Right cardiac atrium (tissue), 5 donors: Measurements from ENCODE around the gene CAPS. TPM values are rescaled to one million over a fixed set of nuclear protein-coding genes. Genes with fewer than 3 reads are reported as not detected.

Source experiments
- ATAC-seq, 2 donors: fragments of 200-7000 bp; cut with Tn5 transposase; one replicate each; pipeline versions ENCODE4 v1.8.0 to v1.9.1; 2020; ENCODE audit warnings: moderate library complexity in 2 of 2, mild to moderate bottlenecking in 1 of 2
- DNase-seq, 3 donors: peaks; one replicate each; pipeline ENCODE4 v3.0.0-alpha.2; 2020
- H3K27ac ChIP-seq: one replicate; pipeline ENCODE4 v1.5.1; 2013; ENCODE audit warnings: mild to moderate bottlenecking, low read length, control low read depth, moderate library complexity
- H3K27me3 ChIP-seq: one replicate; pipeline ENCODE4 v1.6.1; 2013; ENCODE audit not compliant: control insufficient read depth, insufficient read depth
- H3K4me1 ChIP-seq: one replicate; pipeline ENCODE4 v1.6.1; 2013; ENCODE audit warnings: low read length; ENCODE audit not compliant: control insufficient read depth, insufficient read depth
- H3K4me3 ChIP-seq: one replicate; pipeline ENCODE4 v1.5.1; 2013; ENCODE audit warnings: low read length, control low read depth
- H3K9me3 ChIP-seq: one replicate; pipeline ENCODE4 v1.6.1; 2013; ENCODE audit warnings: low read length; ENCODE audit not compliant: control insufficient read depth
- WGBS: extraction: QIAGEN DNeasy Blood & Tissue Kit; methylation state at CpG from one replicate; pipeline ENCODE4 v1.1.7; 2013; 5-methylcytosine and 5-hydroxymethylcytosine counted together
- intact Hi-C, 4 donors: fragments of 100-400 bp; cut with DNase I; formaldehyde crosslinking; loops; one replicate each; pipeline versions ENCODE4 v1.11.0 to v1.14.0; 2022 to 2023
- polyA plus RNA-seq: library from polyadenylated mRNA; stranded (reverse); fragments of 200-250 nt; gene quantifications from one replicate; pipeline ENCODE4 v1.2.3, GENCODE V29; 2013
- total RNA-seq, 4 donors: library from RNA; stranded (reverse); fragmentation: NEBNext Ultra II Directional; extraction: Animal tissue kit (Norgen Biotek cat#: 25700); gene quantifications; one replicate each; pipeline ENCODE4 v1.2.1, GENCODE V29; 2021
- donor health status: healthy with polysubstance abuse.
- donor health status: DM: no; HTN: yes; CAD: no.
- donor health status: DM: no; HTN: no; CAD: no.
- donor health status: DM: no; HTN: yes; CAD: no; lungs with severe emphysema.
- donor health status: DM: yes; HTN: yes; CAD: no.

Gene CAPS
- total and polyA plus RNA-seq, 5 donors = 7.1 to 14.2 (median 9.7) TPM

DNA sequence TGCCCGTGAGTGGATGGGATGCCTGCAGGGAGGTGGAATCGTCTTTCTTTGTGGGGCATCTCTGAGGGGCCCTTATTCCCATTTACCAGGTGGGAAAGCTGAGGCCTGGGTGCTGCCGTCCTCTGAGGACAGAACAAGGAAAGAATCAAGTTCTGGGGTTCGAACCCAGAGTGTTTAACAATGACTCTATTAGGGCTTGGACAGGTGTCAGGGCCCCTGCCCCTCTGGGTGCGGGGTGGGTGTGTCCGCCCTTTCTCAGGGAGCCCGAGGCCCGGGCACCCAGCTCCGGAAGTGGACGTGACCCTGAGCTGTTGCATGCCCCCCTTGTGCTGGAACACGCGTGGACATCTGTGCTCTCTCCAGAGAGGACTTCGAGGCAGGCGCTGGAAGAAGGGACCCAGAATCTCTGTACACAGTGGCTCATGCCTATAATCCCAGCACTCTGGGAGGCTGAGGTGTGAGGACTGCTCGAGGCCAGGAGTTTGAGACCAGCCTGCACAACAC lies 21.2 kb upstream of the CAPS start:
- H3K27ac ChIP-seq = peak overlapping the region; percentile 88
- H3K4me1 ChIP-seq = peaks cover 6% of the 10 kb centered on the region
- no peak for ATAC-seq
- 57% methylated on average over 15 of the region's 15 CpGs for WGBS
- H3K4me3 ChIP-seq = no peak overlapping the region
- intact Hi-C loops = loop anchor here (2.0 to 10.0 kb wide), 4 partner anchors 86 to 91 kb away; partner anchors contain the start of gene NRTN (in 3 of the 4)
- peak in 2 of 3 donors; percentile 55 to 67 for DNase-seq
- no peaks in the 10 kb centered on the region for H3K9me3 ChIP-seq
- H3K27me3 ChIP-seq = no peaks in the 10 kb centered on the region

DNA sequence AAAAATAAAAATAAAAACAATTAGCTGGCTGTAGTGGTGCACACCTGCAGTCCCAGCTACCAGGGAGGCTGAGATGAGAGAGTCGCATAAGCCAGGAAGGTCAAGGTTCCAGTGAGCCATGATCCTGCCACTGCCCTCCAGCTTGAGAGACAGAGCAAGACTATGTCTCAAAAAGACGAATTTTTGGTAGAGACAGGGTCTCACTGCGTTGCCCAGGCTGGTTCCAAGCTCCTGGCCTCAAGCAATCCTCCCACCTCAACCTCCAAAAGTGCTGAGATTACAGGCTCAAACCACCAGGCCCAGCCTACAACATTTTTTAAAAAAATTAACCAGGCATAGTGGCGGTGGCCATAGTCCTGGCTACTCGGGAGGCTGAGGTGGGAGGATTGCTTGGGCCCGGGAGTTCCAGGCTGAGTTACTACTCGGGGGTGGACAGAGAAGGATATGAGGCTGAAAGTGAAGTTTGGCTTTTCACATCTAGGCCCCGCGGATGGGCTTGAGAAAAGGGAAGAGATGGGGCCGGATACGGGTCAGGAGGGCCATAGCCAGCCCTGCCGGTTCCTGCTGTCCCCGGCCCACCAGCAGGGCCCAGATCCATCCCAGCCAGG lies 20.7 kb upstream of the CAPS start:
- Histone ChIP-seq H3K27me3 (no peaks in the 10 kb centered on the region), H3K9me3 (no peaks in the 10 kb centered on the region), H3K4me3 (no peak overlapping the region), H3K4me1 (peaks cover 6% of the 10 kb centered on the region), H3K27ac (peak overlapping the region; percentile 88)
- DNase-seq (peak in 1 of 3 donors; percentile 50), ATAC-seq (peak in 1 of 2 donors; percentile 7)
- WGBS = 55% methylated on average over 13 of the region's 13 CpGs
- intact Hi-C loops = loop anchor here (2.0 to 10.0 kb wide), 4 partner anchors 86 to 91 kb away; partner anchors contain the start of gene NRTN (in 3 of the 4)

DNA sequence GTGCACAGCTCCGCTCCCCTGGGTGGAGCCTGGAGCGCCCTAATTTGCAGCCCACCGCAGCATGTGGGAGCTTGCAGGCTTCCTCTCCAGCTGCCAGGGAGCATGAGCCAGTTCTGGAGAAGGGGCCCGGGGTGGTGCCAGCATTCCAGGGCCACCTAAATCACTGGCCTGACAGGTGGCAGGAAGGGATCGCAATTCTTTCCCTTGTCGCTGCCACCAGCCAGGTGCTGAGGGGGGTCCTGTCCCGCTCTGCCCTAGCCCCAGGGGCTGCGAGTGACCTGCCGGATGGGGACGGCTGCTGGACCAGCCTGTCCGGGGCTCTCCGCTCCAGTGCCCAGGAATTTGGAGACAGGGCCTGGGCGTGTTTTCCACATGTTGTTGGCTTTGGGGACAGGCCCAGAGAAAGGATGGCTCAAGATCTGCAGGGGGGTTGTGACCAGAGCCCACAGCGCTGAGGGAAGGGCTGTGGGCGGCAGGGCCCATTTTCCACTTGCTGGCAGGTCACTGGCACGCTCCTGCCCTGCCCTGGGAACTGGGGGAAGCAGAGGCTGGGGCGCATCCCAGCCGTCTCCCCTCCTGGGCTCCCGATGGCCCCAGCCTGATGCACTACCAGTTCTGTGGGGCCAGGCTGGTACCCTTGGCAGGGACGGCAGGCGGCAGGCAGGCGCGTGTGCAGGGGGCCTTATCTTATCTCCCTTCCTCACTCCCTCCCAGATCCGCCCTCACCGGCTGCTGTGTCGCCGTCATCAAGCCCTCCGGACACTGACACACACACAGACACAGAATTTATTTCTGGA lies 19.9 kb upstream of the CAPS start:
- Histone ChIP-seq H3K9me3 (no peaks in the 10 kb centered on the region), H3K27ac (peak overlapping the region; percentile 88), H3K27me3 (no peaks in the 10 kb centered on the region), H3K4me3 (no peak overlapping the region), H3K4me1 (peaks cover 6% of the 10 kb centered on the region)
- intact Hi-C loops = loop anchor here (2.0 to 10.0 kb wide), 4 partner anchors 87 to 92 kb away; partner anchors contain the start of gene NRTN (in 3 of the 4)
- ATAC-seq (peak; percentile 78 to 80), DNase-seq (peak; percentile 77 to 89 (median 87))
- 40% methylated on average over 28 of the region's 28 CpGs for WGBS

DNA sequence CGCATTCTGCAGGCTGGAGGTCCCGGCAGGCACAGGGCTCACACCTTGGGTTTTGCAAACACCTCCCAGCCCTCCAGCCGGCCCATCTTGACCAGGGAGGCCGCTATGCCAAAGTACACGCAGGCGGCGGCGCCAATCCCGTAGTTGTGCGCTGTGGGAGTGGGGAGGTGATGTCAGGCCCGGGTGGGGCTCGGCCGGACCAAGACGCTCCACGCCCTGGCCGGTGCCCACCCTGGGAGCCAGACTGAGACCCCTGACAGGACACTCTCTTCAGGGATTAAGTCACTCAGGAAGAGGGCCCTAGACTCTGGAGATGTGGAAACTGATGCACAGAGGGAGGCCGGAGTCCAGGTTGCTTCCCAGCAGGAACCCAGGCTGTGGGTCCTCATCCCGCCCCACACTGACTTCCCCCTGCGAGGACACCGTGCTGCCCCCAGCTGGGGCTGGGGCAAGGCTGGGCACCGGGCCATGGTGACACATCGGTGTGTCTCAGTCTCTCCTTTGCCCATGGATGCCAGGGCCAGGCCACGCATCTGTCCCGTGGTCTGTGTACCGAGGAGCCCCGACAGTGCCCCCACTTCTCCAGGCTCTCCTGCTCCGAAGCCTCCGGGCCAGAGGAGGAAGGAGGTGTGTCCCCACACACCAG lies 19.2 kb upstream of the CAPS start:
- intact Hi-C loops = loop anchor here in 3 of 4 donors (5.0 to 10.0 kb wide), 4 partner anchors 77 to 93 kb away; partner anchors contain the start of gene NRTN (in 2 of the 3)
- Histone ChIP-seq H3K9me3 (no peaks in the 10 kb centered on the region), H3K4me1 (peaks cover 6% of the 10 kb centered on the region), H3K27ac (peak overlapping the region; percentile 72), H3K4me3 (no peak overlapping the region), H3K27me3 (no peaks in the 10 kb centered on the region)
- DNase-seq = peak in 2 of 3 donors; percentile 69 to 75
- ATAC-seq = peak; percentile 1 to 17
- WGBS = 55% methylated on average over 28 of the region's 28 CpGs

DNA sequence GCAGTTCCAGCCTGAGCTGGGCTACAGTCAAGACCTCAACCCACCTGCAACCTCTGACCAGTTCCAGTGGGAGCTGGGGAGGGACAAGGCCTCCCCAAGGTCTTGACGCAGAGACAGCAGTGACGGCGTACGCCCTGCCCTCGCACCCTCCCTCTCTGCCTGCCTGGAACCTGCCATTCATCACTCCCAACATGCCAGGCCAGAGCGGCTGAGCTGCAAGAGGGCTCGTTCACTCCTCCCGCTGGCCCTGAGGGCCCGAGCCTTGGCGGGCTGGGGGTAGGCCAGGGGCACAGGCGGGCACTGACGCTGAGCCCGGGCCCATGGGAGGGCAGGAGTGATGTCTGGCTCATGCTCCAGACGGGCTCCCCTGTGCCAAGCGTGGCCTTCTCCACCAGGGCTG lies 18.6 kb upstream of the CAPS start:
- H3K4me3 ChIP-seq = no peak overlapping the region
- peak overlapping the region; percentile 72 for H3K27ac ChIP-seq
- DNase-seq (peak in 2 of 3 donors; percentile 61 to 63), ATAC-seq (peak; percentile 7 to 19)
- intact Hi-C loops = loop anchor here in 2 of 4 donors (5.0 to 10.0 kb wide), 2 partner anchors 77 to 91 kb away; partner anchors contain the start of gene NRTN (in 1 of the 2)
- no peaks in the 10 kb centered on the region for H3K27me3 ChIP-seq
- peaks cover 6% of the 10 kb centered on the region for H3K4me1 ChIP-seq
- 62% methylated on average over 15 of the region's 15 CpGs for WGBS
- H3K9me3 ChIP-seq = no peaks in the 10 kb centered on the region

DNA sequence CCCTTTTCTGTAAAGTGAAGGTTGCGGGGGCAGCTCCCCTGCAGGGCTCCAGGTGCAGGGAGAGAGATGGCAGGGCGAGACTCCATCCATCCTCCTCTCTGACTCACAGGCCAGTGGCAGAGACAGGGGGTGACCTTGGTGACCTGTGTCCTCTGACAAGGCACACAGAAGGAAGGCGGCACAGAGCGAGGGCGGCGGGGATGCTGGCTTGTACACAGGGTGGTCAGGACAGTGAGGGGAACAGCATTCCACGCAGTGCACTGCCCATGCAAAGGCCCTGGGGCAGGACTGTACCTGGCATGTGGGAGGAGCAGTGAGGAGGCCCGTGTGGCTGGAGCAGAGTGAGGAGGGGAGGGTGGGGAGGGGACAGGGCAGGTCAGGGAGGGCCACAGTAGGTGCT lies 18.2 kb upstream of the CAPS start:
- intact Hi-C loops = loop anchor here in 2 of 4 donors (5.0 to 10.0 kb wide), 2 partner anchors 76 to 91 kb away; partner anchors contain the start of gene NRTN (in 1 of the 2)
- Histone ChIP-seq H3K27me3 (no peaks in the 10 kb centered on the region), H3K9me3 (no peaks in the 10 kb centered on the region), H3K4me1 (peaks cover 6% of the 10 kb centered on the region), H3K27ac (peak overlapping the region; percentile 72), H3K4me3 (no peak overlapping the region)
- ATAC-seq (no peak), DNase-seq (peak in 1 of 3 donors; percentile 63)
- 87% methylated on average over 8 of the region's 8 CpGs for WGBS

DNA sequence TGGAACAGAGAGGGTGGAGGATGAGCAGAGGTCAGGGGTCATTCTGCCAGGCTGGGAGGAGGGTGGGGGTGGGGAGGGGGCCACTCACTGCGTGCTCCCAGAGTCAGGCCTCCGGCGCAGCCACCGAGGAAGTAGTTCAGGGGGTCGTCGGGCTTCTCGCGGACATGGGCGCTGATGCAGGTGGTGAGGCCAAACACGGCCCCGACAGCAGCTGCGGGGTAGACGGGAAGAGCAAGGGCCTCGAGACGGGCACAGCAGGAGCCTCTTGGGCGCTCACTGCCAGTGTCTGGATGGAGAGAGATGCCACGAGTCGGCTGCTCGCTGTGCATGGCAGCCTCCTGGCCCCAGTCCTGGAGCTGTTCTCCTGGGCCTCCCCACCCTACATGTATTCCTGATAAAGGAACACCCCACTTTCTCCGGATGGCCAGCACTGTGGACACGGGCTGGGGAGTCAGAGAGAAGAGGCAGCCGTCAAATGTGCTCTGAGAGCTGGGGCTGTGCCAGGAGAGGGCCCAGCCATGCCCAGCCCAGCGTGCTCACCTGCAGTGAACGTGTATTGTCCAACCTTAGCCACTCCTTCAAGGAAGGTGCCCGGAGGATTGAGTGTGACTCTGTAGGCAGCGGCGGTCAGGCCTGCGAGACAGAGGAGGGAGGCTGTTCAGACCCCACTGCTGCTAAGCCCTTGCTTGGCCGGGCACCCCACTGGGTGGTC lies 17.5 kb upstream of the CAPS start:
- DNase-seq = peak in 1 of 3 donors; percentile 33
- peaks cover 6% of the 10 kb centered on the region for H3K4me1 ChIP-seq
- ATAC-seq = no peak
- WGBS = 87% methylated on average over 29 of the region's 29 CpGs
- H3K4me3 ChIP-seq = no peak overlapping the region
- H3K27me3 ChIP-seq = no peaks in the 10 kb centered on the region
- intact Hi-C loops = loop anchor here in 2 of 4 donors (5.0 to 10.0 kb wide), 2 partner anchors 76 to 92 kb away; partner anchors contain the start of gene NRTN (in 1 of the 2)
- no peaks in the 10 kb centered on the region for H3K9me3 ChIP-seq
- no peak overlapping the region for H3K27ac ChIP-seq

DNA sequence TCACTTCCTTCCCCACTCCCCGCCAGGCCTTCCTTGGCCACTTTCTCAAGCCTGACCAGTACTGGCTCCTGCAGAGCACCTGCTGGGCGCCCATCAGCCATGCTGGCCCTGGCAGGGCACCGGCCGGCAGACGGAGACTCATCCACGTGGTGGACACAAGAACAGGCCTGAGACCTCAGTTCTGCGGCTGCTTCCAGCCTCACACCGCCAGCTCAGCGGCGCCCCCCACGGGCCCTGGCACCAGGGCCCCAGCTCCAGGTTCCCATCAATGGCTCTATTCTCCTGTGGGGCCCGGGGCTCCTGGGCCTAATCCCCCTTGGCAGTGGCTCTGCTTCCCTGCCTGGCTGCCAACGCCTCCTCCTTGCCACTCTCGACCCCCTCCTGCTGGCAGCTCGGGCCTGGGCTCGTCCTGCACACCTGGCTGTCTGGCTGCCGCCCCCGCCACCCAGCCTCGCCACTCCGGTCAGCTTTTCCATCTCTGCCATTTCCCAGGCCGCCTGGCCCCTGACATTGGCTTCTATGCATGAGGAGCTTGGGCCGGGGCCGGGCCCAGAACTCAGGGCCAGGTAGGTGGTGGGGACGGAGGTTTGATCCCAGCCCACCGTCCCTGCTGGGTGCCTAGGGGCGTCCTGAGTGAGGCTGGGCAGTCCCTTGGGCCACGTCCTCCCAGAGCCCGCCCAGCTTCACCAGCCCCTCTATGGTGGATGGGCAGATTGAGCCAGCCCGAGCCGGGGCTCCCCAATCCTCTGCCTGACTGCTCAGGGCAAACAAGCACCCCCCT lies 16.7 kb upstream of the CAPS start:
- H3K4me1 ChIP-seq = peaks cover under 1% of the 10 kb centered on the region
- WGBS = 85% methylated on average over 30 of the region's 30 CpGs

DNA sequence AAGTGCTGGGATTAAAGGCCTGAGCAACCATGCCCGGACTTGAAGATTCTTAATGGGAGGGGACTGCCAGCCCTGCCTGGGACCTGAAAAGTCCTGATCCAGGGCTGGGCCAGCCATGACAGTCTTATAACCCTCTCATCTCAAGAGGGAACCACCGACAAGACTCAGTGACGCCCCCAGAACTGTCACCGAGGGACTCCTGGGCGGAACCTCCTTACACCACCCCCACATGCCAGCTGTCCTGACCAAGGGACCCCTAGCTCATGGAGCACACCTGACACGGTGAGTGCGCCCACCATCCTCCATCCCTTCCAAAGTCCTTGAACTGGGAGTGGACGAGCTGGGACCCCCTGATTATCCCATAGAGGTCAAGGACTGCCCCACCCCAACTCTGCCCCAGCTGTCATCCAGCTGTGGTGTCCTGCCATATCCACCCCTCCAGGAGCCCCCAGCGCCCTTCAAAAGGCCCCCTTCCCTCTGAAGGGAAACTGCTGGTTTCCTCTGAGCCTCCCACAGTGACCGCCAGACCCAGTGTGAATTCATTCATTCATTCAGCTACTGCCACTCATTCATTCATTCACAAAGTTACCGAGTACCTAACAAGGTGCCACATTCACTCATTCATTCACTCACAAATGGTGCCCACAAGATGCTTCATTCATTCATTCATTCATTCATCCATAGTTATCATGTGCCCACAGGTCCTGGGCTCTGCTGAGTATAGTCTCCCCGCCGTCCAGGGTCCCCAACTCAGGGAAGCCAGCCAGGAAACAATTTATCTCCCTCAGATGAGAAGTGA lies 14.1 kb upstream of the CAPS start:
- no peak overlapping the region for H3K4me3 ChIP-seq
- 81% methylated on average over 13 of the region's 13 CpGs for WGBS
- ATAC-seq (no peak), DNase-seq (no peak)
- H3K9me3 ChIP-seq = no peaks in the 10 kb centered on the region
- intact Hi-C loops = loop anchor here in 3 of 4 donors (5.0 to 10.0 kb wide), 3 partner anchors 55 to 95 kb away; partner anchors contain the start of gene NRTN (in 1 of the 3)
- H3K4me1 ChIP-seq = no peaks in the 10 kb centered on the region
- no peak overlapping the region for H3K27ac ChIP-seq
- H3K27me3 ChIP-seq = no peaks in the 10 kb centered on the region

More for the DNA sequence above, 16.7 kb upstream of the CAPS start:
- ATAC-seq (no peak), DNase-seq (peak in 2 of 3 donors; percentile 55 to 65)
- no peak overlapping the region for H3K4me3 ChIP-seq
- no peaks in the 10 kb centered on the region for H3K27me3 ChIP-seq
- H3K27ac ChIP-seq = no peak overlapping the region
- intact Hi-C loops = loop anchor here in 2 of 4 donors (5.0 to 10.0 kb wide), 2 partner anchors 75 to 93 kb away; partner anchors contain the start of gene NRTN (in 1 of the 2)
- H3K9me3 ChIP-seq = no peaks in the 10 kb centered on the region
